Spinal cord (tissue), 10 donors: ENCODE results near the gene CEP72. TPM values are rescaled to one million over a fixed set of nuclear protein-coding genes. Genes with fewer than 3 reads are reported as not detected.

ENCODE experiments used
- DNase-seq, 6 donors: peaks; one replicate each; pipeline versions ENCODE4 v3.0.0 to v3.0.0-alpha.2; 2013 to 2015; ENCODE audit warnings: low spot score in 6 of 6, low read depth in 4 of 6
- H3K27ac ChIP-seq: one replicate; pipeline ENCODE4 v1.5.1; 2013; ENCODE audit warnings: low read depth, low read length, control low read depth
- H3K27me3 ChIP-seq: one replicate; pipeline ENCODE4 v1.6.1; 2013; ENCODE audit warnings: low read length; ENCODE audit not compliant: control insufficient read depth, insufficient read depth
- H3K36me3 ChIP-seq: one replicate; pipeline ENCODE4 v1.6.1; 2013; ENCODE audit warnings: low read length; ENCODE audit not compliant: control insufficient read depth, insufficient read depth
- H3K4me1 ChIP-seq: one replicate; pipeline ENCODE4 v1.6.1; 2013; ENCODE audit warnings: low read length; ENCODE audit not compliant: control insufficient read depth, insufficient read depth
- H3K4me3 ChIP-seq: one replicate; pipeline ENCODE4 v1.5.1; 2013; ENCODE audit warnings: low read depth, low read length, control low read depth
- H3K9me3 ChIP-seq: one replicate; pipeline ENCODE4 v1.6.1; 2013; ENCODE audit warnings: low read length; ENCODE audit not compliant: control insufficient read depth, insufficient read depth
- WGBS: methylation state at CpG from one replicate; pipeline ENCODE4 v1.1.5; 2013; ENCODE audit warnings: missing lambda C conversion rate; ENCODE audit not compliant: insufficient coverage; 5-methylcytosine and 5-hydroxymethylcytosine counted together
- polyA plus RNA-seq, 2 donors: library from polyadenylated mRNA; unstranded; fragments of 120-200 nt; gene quantifications; one replicate each; pipeline ENCODE4 v1.2.1, GENCODE V29; 2013; ENCODE audit not compliant: insufficient read length in 2 of 2
- total RNA-seq, 2 donors: library from RNA; depleted of rRNA in 1 of 2; stranded (reverse); fragments of 120-200 nt in 1 of 2; fragments of >200 nt in 1 of 2; gene quantifications; one replicate each; pipeline versions ENCODE4 v1.2.3 to v1.2.4, GENCODE V29; 2013 to 2014
- donor health status: healthy.

CEP72 gene
- total and polyA plus RNA-seq, 4 donors = 3.5 to 12.1 (median 9.1) TPM

- Histone ChIP-seq H3K36me3 (peaks cover 92% of the 10 kb centered on the region), H3K4me1 (peaks cover 27% of the 10 kb centered on the region), H3K27ac (no peak overlapping the region), H3K27me3 (no peaks in the 10 kb centered on the region), H3K9me3 (no peaks in the 10 kb centered on the region), H3K4me3 (no peak overlapping the region)
- WGBS = 93% methylated on average over 37 of the region's 40 CpGs
- no peak for DNase-seq
Measured at GRCh38 chr5:665956-666711, 54.0 kb downstream of the CEP72 start.

GRCh38 chr5:666816-667498, 54.8 kb downstream of the CEP72 start:
- no peak for DNase-seq
- Histone ChIP-seq H3K9me3 (no peaks in the 10 kb centered on the region), H3K27me3 (no peaks in the 10 kb centered on the region), H3K36me3 (peaks cover 87% of the 10 kb centered on the region), H3K4me3 (no peak overlapping the region), H3K27ac (no peak overlapping the region), H3K4me1 (peaks cover 35% of the 10 kb centered on the region)
- WGBS = 78% methylated on average over 12 of the region's 13 CpGs

- H3K27me3 ChIP-seq = no peaks in the 10 kb centered on the region
- no peaks in the 10 kb centered on the region for H3K9me3 ChIP-seq
- WGBS = 78% methylated on average over 41 of the region's 44 CpGs
- no peak for DNase-seq
- H3K36me3 ChIP-seq = peaks cover 80% of the 10 kb centered on the region
- H3K4me1 ChIP-seq = peaks cover 50% of the 10 kb centered on the region
- no peak overlapping the region for H3K4me3 ChIP-seq
- no peak overlapping the region for H3K27ac ChIP-seq
Measured at GRCh38 chr5:668283-668995, 56.3 kb downstream of the CEP72 start.

GRCh38 chr5:669111-669841, 57.1 kb downstream of the CEP72 start:
- peak in 1 of 6 donors; percentile 46 for DNase-seq
- Histone ChIP-seq H3K27ac (no peak overlapping the region), H3K27me3 (no peaks in the 10 kb centered on the region), H3K4me1 (peaks cover 58% of the 10 kb centered on the region), H3K36me3 (peaks cover 80% of the 10 kb centered on the region), H3K4me3 (no peak overlapping the region), H3K9me3 (no peaks in the 10 kb centered on the region)
- WGBS = 71% methylated on average over 35 of the region's 40 CpGs

- no peak for DNase-seq
- Histone ChIP-seq H3K9me3 (no peaks in the 10 kb centered on the region), H3K4me3 (no peak overlapping the region), H3K36me3 (peaks cover 80% of the 10 kb centered on the region), H3K4me1 (peaks cover 64% of the 10 kb centered on the region), H3K27me3 (no peaks in the 10 kb centered on the region), H3K27ac (no peak overlapping the region)
- WGBS = 87% methylated on average over 22 of the region's 22 CpGs
Measured at GRCh38 chr5:669842-670395, 57.8 kb downstream of the CEP72 start.

- H3K36me3 ChIP-seq = peaks cover 80% of the 10 kb centered on the region
- no peak overlapping the region for H3K4me3 ChIP-seq
- no peaks in the 10 kb centered on the region for H3K9me3 ChIP-seq
- 68% methylated on average over 22 of the region's 33 CpGs for WGBS
- H3K27ac ChIP-seq = no peak overlapping the region
- DNase-seq = no peak
- H3K4me1 ChIP-seq = peaks cover 68% of the 10 kb centered on the region
- H3K27me3 ChIP-seq = no peaks in the 10 kb centered on the region
Measured at GRCh38 chr5:670396-671270, 58.5 kb downstream of the CEP72 start.

GRCh38 chr5:671459-672328, 59.6 kb downstream of the CEP72 start:
- Histone ChIP-seq H3K9me3 (no peaks in the 10 kb centered on the region), H3K4me3 (no peak overlapping the region), H3K36me3 (peaks cover 80% of the 10 kb centered on the region), H3K27me3 (no peaks in the 10 kb centered on the region), H3K27ac (peak overlapping the region; percentile 57), H3K4me1 (peaks cover 65% of the 10 kb centered on the region)
- peak in 4 of 6 donors; percentile 27 to 85 (median 58) for DNase-seq
- WGBS = 33% methylated on average over 25 of the region's 27 CpGs
